HG02970 (cell line): ENCODE results near the gene CD226.
A peak's percentile ranks its signal among the peaks of the same experiment; 100 is the strongest.
"Not testable (repeated sequence)": the region's sequence is repeated elsewhere in the genome, so short reads cannot be mapped to it uniquely, and the experiment has no call there.

Experiments used
- ATAC-seq: cut with Tn5 transposase; IDR thresholded peaks from one replicate; pipeline ENCODE4 v1.9.1; 2021; ENCODE audit warnings: mild to moderate bottlenecking, moderate library complexity, moderate number of reproducible peaks; ENCODE audit not compliant: unreplicated experiment, low FRiP score

CD226 gene

DNA sequence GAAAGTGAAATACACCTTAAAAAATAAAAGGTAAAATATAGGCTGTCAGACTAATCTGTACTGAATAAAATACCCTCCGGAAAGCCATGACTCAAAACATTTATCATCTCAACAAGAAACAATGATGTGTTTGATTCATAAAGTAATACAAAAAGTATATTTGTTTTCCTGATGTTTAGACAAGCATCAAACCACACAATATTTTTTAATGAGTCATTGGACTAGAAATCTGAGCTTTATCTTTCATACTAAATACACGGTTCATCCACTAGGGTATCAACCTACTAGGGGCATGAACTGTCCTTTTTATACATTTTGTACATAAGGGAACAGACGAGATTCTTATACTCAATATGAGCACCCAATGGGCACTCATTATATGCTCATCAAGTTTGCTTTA lies 31.3 kb downstream of the CD226 start:
- no peak for ATAC-seq

DNA sequence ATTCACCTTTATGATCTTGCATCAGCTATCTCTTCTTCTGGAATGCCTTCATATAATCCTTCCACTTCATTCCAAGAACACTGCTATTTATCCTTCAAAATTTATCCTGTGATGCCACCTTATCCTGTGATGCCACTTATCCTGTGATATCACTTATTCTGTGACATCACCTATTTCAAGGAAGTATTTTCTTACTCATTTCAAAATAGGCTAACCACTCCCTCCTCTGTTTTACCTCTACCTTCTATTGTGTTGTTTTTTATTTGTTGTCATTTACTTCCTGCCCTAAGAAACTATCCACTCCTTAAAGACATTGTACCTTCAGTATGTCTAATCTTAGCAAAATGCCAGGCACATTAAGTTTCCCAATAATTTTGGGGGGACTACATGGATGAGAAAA lies 38.8 kb downstream of the CD226 start:
- no peak for ATAC-seq

DNA sequence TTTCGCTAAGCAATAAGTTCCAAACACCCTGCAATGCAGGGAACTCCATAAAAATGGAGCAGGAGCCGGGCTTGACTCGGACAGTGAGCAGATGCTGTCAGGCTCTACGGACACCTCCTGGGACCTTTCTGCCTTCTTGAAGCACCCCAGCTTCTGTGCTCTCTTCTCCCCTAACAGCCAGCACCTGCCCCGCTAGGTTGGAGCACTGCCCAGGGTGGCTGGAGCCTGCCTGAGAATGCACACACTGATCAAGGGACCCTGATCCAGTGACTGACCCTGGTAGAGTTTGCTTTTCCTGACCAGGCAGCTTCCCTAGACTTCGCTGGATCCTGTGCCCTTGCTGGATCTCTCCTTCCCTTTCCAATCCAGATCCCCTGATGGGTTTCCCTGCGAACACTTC lies 40.9 kb downstream of the CD226 start:
- no peak for ATAC-seq

DNA sequence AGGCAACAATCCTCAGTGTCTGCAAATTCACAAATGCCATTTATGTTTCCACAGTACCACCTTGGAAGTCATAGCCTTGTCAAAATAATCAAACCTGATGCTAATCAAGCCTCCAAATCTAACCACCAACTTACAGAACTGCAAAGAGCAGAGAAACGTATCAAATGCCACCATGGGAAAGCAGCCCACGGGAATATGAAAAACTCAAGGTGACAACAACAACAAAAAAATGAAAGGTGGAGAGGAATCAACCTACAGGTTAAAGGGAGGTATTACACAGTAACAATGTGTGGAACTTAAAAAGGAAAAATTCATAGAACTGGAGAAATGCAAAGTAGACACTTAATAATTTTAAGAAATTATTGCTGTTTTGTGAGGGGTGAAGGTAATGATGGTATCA lies 46.7 kb downstream of the CD226 start:
- no peak for ATAC-seq

DNA sequence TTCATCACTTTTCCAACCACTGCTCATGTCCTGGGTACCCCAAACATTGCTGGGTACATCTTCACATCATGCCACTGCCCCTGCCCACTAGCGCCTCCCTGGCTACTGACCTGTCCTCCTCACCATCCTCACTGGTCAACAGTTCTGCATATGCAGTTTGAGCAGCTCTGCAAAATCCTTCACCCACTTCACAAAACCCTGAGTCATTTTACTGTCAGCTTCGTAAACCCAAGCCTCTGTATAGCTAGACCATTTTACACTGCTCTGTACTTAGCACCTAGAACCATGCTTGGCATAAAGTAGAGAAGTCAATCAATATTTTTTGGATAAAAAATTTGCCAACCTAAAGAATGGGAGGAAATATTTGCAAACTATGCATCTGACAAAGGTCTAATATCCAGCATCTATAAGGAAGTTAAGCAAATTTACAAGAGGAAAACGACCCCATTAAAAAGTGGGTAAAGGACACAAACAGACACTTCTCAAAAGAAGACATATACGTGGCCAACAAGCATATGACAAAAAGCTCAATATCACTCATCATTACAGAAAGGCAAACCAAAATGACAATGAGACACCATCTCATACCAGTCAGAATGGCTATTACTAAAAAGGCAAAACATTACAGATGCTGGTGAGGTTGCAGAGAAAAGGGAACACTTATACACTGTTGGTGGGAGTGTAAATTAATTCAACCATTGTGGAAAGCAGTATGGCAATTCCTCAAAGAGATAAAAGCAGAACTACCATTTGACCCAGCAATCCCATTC lies 48.3 kb downstream of the CD226 start:
- not testable (repeated sequence) for ATAC-seq

DNA sequence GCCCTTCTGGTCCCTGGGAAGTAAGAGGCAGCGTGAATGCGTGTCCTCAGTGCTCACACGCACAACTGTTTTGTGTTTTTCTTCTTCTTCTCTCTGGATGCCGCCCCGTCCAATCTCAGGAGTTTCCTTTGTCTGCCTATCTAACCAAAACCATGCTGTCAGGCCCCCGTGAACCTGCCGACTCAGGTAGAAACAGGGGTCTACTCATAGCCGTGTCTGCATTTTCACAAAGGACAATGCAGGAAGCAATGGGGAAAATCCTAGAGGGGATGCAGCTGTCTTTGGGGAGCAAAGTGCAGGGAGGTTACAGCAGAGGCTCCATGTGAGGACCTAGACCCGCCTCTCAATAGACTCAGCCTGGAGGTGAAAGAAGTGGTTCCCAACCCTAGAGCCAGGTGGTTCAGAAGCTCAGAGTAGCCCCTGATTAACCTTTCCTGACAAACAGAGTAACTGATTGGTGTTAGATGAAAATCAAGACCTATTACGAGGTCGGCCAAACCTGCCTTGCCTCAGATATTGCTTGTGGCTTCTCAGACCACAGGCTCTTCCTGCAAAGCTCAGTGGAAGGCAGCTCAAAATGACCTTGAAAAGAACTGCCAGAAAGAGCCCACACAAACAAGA lies 49.3 kb downstream of the CD226 start:
- peak; percentile 38 for ATAC-seq

DNA sequence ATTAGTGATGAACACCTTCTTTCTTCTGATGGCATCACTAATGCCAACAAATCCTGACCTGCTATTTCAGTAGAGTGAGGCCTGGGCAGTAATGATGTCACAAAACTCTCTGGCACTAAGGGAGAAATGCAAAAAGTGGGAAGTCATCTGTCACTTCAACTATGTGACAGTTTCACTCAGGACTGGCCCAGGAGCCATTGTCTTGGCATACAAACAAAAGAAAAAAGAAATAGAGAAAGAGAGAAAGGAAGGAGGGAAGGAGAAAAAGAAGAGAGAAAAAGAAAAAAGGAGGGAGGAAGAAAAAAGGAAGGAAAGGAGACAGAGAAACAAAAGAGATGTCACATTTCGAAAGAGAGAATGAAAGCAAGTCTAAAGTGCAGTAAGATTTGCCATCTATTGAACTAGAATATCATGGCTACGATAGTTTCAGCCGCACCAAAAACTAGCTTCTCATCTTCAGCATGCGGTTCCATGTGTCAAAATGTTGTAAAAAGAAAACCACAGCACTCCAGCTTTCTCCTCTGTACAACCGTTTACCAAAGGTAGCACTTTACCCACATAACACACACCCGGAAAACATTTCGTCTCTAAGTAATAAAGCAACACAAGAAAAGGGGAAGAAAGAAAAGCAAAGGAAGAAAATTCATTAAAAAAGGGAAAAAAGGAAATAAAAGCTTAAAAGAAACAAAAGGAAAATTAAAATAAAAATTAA lies 50.1 kb downstream of the CD226 start:
- no peak for ATAC-seq

DNA sequence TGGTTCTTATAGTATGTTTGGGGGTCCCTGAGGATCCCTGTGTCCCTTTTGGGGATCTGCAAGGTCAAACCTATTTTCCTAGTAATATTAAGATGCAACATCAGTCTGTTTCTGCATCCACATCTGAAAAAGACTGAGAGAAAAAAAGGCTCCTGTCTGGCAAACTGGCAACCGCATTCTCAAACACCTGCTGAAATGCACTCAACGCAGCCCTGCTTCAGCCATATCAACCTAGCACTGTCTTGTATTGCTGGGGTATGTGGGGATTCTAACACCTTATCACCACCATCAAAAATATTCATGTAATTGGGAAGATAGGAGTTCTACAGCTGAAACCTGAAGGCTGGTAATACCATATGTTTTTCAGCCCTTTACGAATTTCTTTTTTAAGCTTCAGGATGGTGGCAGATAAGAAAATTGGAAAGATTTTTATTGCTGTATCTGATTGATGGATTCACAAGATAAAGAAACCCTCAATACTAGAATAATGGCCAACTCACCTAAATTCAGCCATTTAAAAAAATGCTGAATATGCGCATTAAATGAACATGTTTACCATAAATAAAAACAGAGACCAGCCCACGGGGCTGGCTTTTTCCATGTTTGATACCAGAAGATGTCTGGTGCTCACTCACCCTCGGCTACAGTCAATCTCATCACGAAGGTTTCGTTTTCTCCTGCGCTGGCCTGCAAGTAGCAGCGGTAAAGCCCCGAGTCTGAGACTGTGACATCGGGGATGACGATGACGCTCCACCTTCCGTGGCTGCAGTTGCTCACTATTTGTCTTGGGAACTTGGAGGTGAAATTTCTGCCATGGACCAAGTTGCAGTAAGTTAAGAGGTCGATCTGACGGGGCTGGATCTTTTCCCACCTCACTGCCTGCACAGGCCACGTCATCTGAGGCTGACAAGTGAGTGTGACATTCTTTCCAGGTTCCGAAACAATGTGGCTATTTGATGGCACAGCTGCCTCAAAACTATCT lies 52.3 kb downstream of the CD226 start:
- no peak for ATAC-seq

DNA sequence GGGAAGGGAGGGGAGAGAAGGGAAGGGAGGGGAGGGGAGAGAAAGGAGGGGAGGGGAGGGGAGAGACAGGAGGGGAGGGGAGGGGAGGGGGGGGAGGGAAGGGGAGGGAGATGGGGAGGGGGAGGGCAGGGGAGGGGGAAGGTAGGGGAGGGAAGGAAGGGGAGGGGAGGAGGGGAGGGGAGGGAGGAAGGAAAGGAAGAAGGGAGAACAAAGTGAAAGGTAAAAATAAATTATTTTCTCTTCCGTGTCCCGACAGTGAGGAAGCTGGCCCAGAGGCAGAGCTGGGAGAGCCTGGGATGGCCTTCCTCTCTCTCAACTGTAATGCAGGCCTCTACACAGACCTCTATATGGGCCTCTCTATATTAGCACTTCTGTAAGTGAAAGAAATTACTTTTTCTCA lies 53.2 kb downstream of the CD226 start:
- ATAC-seq = no peak

DNA sequence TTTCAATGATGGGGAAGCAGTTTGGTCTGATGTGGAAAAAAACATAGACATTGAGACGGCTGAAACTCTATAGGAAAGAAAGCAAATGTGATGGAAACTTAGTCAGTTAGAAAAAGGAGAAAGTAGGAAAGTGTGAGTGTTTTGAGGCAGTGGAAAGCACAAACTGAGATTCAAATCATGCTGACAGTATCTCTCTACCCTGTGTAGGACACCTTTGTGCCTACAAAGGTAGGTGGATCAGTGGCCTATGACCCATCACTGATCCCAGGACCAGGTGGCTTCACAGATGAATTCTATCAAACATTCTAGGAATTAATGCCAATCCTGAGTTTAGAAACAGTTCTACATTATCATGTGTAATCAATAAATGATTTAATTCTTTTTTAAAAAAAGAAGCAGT lies 57.1 kb downstream of the CD226 start:
- ATAC-seq = no peak

DNA sequence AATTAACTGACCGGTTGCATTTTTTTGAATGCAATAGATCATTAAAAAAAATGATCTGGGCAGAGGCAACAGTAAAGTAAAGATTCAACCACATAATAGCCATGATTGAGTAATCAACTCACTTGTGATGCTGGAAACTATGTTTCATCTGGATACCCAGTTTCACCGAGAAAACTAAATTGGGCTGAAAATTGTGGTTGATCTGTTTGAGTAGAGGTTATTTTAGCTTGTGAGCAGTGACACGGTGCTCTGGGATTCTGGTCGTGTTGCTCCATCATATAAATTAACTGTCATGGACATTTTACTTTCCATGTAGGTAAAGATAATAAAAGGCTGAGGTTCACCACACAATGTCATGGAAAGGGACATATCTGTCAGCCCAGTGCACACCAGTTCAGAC lies 58.7 kb downstream of the CD226 start:
- ATAC-seq = no peak

DNA sequence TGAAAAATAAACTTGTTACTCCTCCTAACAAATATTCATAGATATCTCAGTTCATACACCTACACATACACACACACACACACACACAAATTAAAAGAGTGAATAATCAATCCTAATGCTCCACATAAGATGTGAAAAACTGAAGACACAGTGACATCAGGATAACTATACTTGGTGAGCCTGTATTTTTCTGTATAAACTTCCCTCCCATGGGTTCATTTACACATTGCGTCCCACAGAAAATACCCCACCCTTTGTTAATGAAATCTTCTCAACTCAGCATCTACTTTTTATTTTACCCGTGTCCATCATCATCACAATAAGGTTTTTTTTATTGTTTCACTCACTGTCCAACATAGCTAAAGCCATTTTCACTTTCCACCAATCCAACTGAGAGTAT lies 60.4 kb downstream of the CD226 start:
- ATAC-seq = no peak

DNA sequence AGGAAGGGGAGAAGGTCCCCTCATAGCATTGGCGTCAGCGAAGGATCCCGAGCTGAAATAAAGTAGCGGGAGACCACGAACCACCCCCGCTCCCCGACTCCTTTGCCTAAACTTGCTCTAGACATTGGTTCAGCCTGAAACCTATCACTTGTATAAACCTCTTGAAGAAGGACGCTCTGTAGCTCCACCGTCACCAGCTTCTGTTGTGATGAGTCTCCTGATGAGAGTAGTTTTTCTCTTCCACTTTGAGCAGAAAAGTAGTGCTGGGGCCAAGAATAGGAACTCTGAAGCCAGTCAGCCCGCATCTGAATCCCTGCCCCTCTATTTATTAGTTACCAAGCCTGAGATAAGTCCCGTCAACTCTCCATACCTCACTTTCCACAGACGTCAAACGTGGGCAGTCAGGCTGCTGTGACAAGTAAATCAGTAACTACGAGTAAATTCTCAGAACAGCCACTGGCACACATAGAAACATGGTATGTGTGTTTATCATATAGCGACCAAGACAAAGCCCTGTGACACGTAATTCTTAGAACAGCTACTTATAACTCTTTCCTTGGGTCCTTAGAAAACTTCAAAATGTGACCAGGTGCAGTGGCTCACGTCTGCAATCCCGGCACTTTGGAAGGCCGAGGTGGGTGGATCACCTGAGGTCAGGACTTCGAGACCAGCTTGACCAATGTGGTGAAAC lies 61.7 kb downstream of the CD226 start:
- ATAC-seq = peak; percentile 88

DNA sequence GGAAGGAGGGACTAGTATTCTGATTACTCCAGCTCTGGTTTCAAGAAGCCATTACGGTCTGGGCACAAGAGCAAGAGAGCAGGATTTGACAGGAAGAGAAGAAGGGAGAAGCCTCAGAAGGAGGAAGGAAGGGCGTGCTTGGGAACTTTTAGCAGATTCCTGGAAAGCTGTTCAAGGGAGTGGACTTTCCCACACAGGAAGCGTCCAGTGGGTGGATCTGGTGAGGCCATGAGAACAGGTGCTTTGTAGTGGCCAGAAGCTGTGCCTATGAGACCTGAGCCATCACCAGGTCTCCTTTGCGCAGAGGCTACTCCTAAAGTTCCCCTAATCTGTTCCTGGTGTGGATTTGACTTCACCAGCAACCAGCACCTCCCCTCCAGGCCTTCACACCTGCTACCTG lies 62.3 kb downstream of the CD226 start:
- ATAC-seq = no peak

DNA sequence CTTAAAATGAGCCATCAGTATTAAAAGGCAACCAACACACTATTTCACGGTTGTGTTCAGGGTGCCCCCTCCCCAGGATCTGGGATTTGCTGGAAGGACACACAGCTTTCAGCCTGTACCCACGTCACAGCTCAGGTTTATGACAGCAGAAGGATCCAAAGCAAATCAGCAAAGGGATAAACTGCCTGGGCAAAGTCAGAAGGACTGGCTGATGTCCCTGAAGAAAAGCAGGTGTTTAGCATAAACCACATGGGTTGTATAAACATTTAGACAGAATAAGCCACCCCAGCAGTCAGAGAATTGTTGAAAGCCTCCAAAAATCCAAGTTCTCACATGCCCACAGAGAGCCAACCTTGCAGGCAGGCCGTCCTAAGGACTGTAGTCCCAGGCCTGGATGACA lies 63.9 kb downstream of the CD226 start:
- ATAC-seq = no peak

DNA sequence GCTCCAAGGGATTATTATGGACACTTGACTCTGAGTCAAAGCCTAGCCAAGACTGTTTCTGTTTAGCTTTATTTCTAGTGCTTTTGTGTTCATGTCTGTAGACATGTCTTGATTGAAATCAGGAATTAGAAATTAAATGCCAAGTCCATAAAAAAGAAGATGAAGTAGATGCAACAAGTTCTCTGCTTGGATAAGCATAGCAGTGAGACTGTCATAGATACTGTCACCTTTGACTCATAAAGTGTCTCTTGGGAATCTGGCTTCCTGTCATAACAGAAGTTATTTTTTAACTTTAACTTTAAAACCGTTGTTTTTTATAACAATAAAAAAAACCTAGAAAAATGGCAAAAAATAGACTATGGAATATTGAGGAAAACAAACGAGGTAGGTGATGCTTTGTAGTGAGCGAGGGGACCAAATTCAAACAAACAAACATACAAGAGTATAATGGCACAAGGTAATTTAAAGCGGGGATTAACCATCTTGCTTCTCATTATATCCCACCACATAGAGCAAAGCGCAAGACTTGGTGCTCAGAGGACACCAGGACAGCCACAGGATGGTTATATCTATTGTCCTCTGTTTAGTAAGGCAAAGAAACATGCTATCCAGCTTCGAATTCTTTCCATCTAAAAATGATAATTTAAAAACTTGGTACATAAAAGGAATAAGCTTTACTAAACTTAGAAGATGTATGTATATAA lies 64.6 kb downstream of the CD226 start:
- ATAC-seq = peak; percentile 31

DNA sequence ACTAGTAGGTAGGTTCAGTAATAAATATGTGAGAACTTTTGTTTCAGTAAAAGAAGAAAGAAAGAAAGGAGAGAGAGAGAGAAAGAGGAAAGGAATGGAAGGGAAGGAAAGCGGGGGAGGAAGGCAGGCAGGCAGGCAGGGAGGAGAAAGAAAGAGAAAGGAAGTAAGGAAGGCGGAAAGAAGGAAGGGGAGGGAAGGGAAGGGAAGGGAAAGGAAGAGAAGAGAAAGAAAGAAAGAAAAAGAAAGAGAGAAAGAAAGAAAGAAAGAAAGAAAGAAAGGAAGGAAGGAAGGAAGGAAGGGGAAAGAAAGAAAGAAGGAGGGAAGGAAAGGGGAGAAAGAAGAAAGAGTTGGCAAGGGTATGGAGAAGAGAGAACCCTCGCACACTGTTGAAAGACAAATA lies 67.6 kb downstream of the CD226 start:
- ATAC-seq = no peak

DNA sequence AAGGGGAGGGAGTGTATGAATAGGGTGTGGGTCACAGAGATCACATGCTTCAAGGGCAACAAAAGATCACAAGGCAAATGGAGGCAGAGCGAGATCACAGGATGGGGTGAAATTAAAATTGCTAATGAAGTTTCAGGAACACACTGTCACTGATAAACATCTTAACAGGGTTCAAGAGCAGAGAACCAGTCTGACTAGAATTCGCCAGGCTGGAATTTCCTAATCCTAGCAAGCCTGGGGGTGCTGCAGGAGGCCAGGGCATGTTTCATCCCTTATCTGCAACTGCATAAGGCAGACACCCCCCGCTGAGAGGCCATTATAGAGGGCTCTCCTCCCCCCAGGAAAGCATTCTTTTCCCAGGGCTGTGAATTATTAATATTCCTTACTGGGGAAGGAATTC lies 68.6 kb downstream of the CD226 start:
- ATAC-seq = not testable (repeated sequence)

DNA sequence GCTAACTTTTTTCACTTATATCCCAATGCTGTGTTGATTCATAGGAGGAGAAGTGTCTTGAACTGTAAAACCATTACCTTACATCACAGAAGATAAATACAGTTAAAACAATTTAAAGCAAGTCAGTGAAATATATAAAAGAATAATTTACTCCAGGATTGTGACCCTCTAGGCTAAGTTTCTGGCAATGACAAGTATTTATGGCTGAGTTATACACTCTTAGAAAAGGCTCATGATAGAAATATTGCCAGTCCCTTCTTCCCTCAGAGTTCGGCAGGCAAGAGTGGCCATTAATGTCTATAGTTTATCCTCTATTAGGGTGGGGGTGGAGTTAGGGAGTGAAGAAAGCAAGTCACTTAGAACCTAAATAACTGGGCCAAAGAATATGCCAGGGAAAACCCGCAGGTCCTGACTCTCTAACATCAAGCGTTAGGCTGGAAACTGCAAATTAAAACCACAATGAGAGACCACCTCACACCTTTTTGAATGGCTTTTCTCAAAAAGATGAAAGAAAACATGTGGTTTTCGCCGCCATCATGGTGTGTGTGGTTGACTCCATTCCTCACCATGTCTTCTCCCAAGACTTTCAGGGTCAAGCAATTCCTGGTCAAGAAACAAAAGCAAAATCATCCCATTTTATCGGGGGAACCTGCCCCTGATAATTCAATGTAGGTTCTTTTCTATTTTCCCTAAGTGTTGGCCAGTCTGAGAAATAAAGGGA lies 69.3 kb downstream of the CD226 start:
- ATAC-seq = no peak
